ENCODE measurements around the gene TCP10L. TPM values are rescaled to one million over a fixed set of nuclear protein-coding genes. Genes with fewer than 3 reads are reported as not detected.
"Not testable (repeated sequence)": the region's sequence is repeated elsewhere in the genome, so short reads cannot be mapped to it uniquely, and the experiment has no call there.

Gene TCP10L
- total RNA-seq, 1 experiment from 2014 or later: not detected

- Histone ChIP-seq H3K4me3 (ENCODE audit: insufficient read depth, low read depth, low read length) (no peak overlapping the region), H3K27me3 (ENCODE audit: control insufficient read depth, insufficient read depth, low read length) (no peaks in the 10 kb centered on the region), H3K36me3 (replicated peaks; ENCODE audit: control insufficient read depth, insufficient read depth, low read length) (no peaks in the 10 kb centered on the region)
- DNase-seq: no peak
Measured at GRCh38 chr21:32549886-32550285, 35.4 kb downstream of the TCP10L start.

GRCh38 chr21:32549440-32549839 lies 35.9 kb downstream of the TCP10L start:
- H3K27me3 ChIP-seq (ENCODE audit: control insufficient read depth, insufficient read depth, low read length): no peaks in the 10 kb centered on the region
- no peak overlapping the region for H3K4me3 ChIP-seq (ENCODE audit: insufficient read depth, low read depth, low read length)
- DNase-seq: no peak
- H3K36me3 ChIP-seq (replicated peaks; ENCODE audit: control insufficient read depth, insufficient read depth, low read length): no peaks in the 10 kb centered on the region

- no peak for DNase-seq
- Histone ChIP-seq H3K27me3 (ENCODE audit: control insufficient read depth, insufficient read depth, low read length) (no peaks in the 10 kb centered on the region), H3K4me3 (ENCODE audit: insufficient read depth, low read depth, low read length) (no peak overlapping the region), H3K36me3 (replicated peaks; ENCODE audit: control insufficient read depth, insufficient read depth, low read length) (no peaks in the 10 kb centered on the region)
Measured at GRCh38 chr21:32548978-32549377, 36.3 kb downstream of the TCP10L start.

GRCh38 chr21:32547018-32547417 lies 38.3 kb downstream of the TCP10L start:
- Histone ChIP-seq H3K27me3 (ENCODE audit: control insufficient read depth, insufficient read depth, low read length) (no peaks in the 10 kb centered on the region), H3K4me3 (ENCODE audit: insufficient read depth, low read depth, low read length) (no peak overlapping the region), H3K36me3 (replicated peaks; ENCODE audit: control insufficient read depth, insufficient read depth, low read length) (no peaks in the 10 kb centered on the region)
- DNase-seq: no peak

GRCh38 chr21:32545948-32546441 lies 39.3 kb downstream of the TCP10L start:
- Histone ChIP-seq H3K36me3 (replicated peaks; ENCODE audit: control insufficient read depth, insufficient read depth, low read length) (no peaks in the 10 kb centered on the region), H3K27me3 (ENCODE audit: control insufficient read depth, insufficient read depth, low read length) (no peaks in the 10 kb centered on the region), H3K4me3 (ENCODE audit: insufficient read depth, low read depth, low read length) (no peak overlapping the region)
- no peak for DNase-seq

- Histone ChIP-seq H3K36me3 (replicated peaks; ENCODE audit: control insufficient read depth, insufficient read depth, low read length) (no peaks in the 10 kb centered on the region), H3K4me3 (ENCODE audit: insufficient read depth, low read depth, low read length) (no peak overlapping the region), H3K27me3 (ENCODE audit: control insufficient read depth, insufficient read depth, low read length) (no peaks in the 10 kb centered on the region)
- no peak for DNase-seq
Measured at GRCh38 chr21:32544697-32545096, 40.6 kb downstream of the TCP10L start.

- Histone ChIP-seq H3K27me3 (ENCODE audit: control insufficient read depth, insufficient read depth, low read length) (no peaks in the 10 kb centered on the region), H3K4me3 (ENCODE audit: insufficient read depth, low read depth, low read length) (no peak overlapping the region), H3K36me3 (replicated peaks; ENCODE audit: control insufficient read depth, insufficient read depth, low read length) (no peaks in the 10 kb centered on the region)
- no peak for DNase-seq
Measured at GRCh38 chr21:32543975-32544374, 41.3 kb downstream of the TCP10L start.

- not testable (repeated sequence) for H3K27me3 ChIP-seq (ENCODE audit: control insufficient read depth, insufficient read depth, low read length); DNase-seq; H3K4me3 ChIP-seq (ENCODE audit: insufficient read depth, low read depth, low read length); H3K36me3 ChIP-seq (replicated peaks; ENCODE audit: control insufficient read depth, insufficient read depth, low read length)
Measured at GRCh38 chr21:32543056-32543455, 42.3 kb downstream of the TCP10L start.

- Histone ChIP-seq H3K36me3 (replicated peaks; ENCODE audit: control insufficient read depth, insufficient read depth, low read length) (no peaks in the 10 kb centered on the region), H3K4me3 (ENCODE audit: insufficient read depth, low read depth, low read length) (no peak overlapping the region), H3K27me3 (ENCODE audit: control insufficient read depth, insufficient read depth, low read length) (no peaks in the 10 kb centered on the region)
- DNase-seq: no peak
Measured at GRCh38 chr21:32539378-32539777, 45.9 kb downstream of the TCP10L start.

- Histone ChIP-seq H3K27me3 (ENCODE audit: control insufficient read depth, insufficient read depth, low read length) (no peaks in the 10 kb centered on the region), H3K36me3 (replicated peaks; ENCODE audit: control insufficient read depth, insufficient read depth, low read length) (no peaks in the 10 kb centered on the region), H3K4me3 (ENCODE audit: insufficient read depth, low read depth, low read length) (no peak overlapping the region)
- DNase-seq: no peak
Measured at GRCh38 chr21:32538147-32538792, 47.1 kb downstream of the TCP10L start.

GRCh38 chr21:32537569-32537881 lies 47.8 kb downstream of the TCP10L start:
- DNase-seq: no peak
- no peaks in the 10 kb centered on the region for H3K36me3 ChIP-seq (replicated peaks; ENCODE audit: control insufficient read depth, insufficient read depth, low read length)
- H3K27me3 ChIP-seq (ENCODE audit: control insufficient read depth, insufficient read depth, low read length): no peaks in the 10 kb centered on the region
- no peak overlapping the region for H3K4me3 ChIP-seq (ENCODE audit: insufficient read depth, low read depth, low read length)

GRCh38 chr21:32535612-32536011 lies 49.7 kb downstream of the TCP10L start:
- Histone ChIP-seq H3K4me3 (ENCODE audit: insufficient read depth, low read depth, low read length) (no peak overlapping the region), H3K36me3 (replicated peaks; ENCODE audit: control insufficient read depth, insufficient read depth, low read length) (no peaks in the 10 kb centered on the region), H3K27me3 (ENCODE audit: control insufficient read depth, insufficient read depth, low read length) (no peaks in the 10 kb centered on the region)
- no peak for DNase-seq

- H3K4me3 ChIP-seq (ENCODE audit: insufficient read depth, low read depth, low read length): no peak overlapping the region
- H3K36me3 ChIP-seq (replicated peaks; ENCODE audit: control insufficient read depth, insufficient read depth, low read length): no peaks in the 10 kb centered on the region
- DNase-seq: no peak
- no peaks in the 10 kb centered on the region for H3K27me3 ChIP-seq (ENCODE audit: control insufficient read depth, insufficient read depth, low read length)
Measured at GRCh38 chr21:32534113-32534512, 51.2 kb downstream of the TCP10L start.

- no peaks in the 10 kb centered on the region for H3K27me3 ChIP-seq (ENCODE audit: control insufficient read depth, insufficient read depth, low read length)
- no peak for DNase-seq
- H3K36me3 ChIP-seq (replicated peaks; ENCODE audit: control insufficient read depth, insufficient read depth, low read length): no peaks in the 10 kb centered on the region
Measured at GRCh38 chr21:32533611-32534010, 51.7 kb downstream of the TCP10L start.

GRCh38 chr21:32533053-32533452 lies 52.3 kb downstream of the TCP10L start:
- Histone ChIP-seq H3K27me3 (ENCODE audit: control insufficient read depth, insufficient read depth, low read length) (no peaks in the 10 kb centered on the region), H3K4me3 (ENCODE audit: insufficient read depth, low read depth, low read length) (no peak overlapping the region), H3K36me3 (replicated peaks; ENCODE audit: control insufficient read depth, insufficient read depth, low read length) (no peaks in the 10 kb centered on the region)
- DNase-seq: no peak

More at GRCh38 chr21:32533611-32534010, 51.7 kb downstream of the TCP10L start:
- H3K4me3 ChIP-seq (ENCODE audit: insufficient read depth, low read depth, low read length): no peak overlapping the region

GRCh38 chr21:32532636-32533035 lies 52.7 kb downstream of the TCP10L start:
- Histone ChIP-seq H3K36me3 (replicated peaks; ENCODE audit: control insufficient read depth, insufficient read depth, low read length) (no peaks in the 10 kb centered on the region), H3K27me3 (ENCODE audit: control insufficient read depth, insufficient read depth, low read length) (no peaks in the 10 kb centered on the region), H3K4me3 (ENCODE audit: insufficient read depth, low read depth, low read length) (no peak overlapping the region)
- DNase-seq: no peak
